C4-2B (cell line): ENCODE measurements around the gene AHCYL2.
A peak's percentile ranks its signal among the peaks of the same experiment; 100 is the strongest.

Source experiments
- H3K27ac ChIP-seq: fragments of 450-650 bp; 2 replicates; pipeline ENCODE4 v1.5.1; 2017
- ZFX ChIP-seq: fragments of 450-650 bp; IDR thresholded peaks from 2 replicates; pipeline ENCODE4 v1.6.1; 2017
- TF ChIP-seq, protein P1 (sequence below): fragments of 450-650 bp; conservative IDR thresholded peaks from 2 replicates; pipeline ENCODE4 v1.5.1; 2017; ENCODE audit warnings: mild to moderate bottlenecking

AHCYL2 gene

DNA sequence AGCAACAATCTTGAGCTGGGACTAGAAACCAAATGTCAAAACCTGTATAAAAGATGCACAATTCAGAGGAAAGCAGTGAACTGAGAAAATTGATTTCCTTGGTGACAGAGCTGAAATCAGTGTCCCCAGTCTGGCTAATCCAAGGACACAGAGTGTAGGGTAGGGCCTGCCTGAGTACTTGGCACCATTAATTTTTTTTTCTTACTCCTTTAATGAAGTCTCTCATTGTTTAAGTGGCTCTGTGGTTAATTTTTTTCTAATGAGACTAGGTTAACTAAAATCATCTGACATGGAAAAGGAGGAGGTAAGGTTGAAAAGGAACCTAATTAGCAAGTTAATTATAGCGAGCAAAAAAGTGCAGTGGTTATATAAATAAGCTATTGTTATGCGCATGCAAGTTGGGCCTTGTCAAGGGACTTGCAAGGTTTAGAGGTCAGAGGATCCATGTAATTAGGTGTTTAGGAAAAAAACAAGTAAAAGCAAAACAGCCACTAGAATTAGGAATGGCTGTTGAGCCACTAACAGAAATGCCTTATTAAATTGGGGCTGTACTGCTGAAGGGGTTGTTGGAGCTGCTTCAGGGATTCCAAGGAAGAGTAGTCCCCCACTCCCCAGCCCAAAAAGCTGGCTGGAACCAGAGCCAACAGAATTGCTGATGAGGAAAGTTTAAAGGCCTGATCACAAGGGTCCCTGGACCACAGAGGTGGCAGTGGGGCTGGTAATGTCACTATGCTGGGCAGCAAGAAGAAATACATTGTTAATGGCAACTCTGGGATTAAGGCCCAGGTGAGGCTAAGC is 150.5 kb downstream of the AHCYL2 start:
- H3K27ac ChIP-seq = no peak overlapping the region

DNA sequence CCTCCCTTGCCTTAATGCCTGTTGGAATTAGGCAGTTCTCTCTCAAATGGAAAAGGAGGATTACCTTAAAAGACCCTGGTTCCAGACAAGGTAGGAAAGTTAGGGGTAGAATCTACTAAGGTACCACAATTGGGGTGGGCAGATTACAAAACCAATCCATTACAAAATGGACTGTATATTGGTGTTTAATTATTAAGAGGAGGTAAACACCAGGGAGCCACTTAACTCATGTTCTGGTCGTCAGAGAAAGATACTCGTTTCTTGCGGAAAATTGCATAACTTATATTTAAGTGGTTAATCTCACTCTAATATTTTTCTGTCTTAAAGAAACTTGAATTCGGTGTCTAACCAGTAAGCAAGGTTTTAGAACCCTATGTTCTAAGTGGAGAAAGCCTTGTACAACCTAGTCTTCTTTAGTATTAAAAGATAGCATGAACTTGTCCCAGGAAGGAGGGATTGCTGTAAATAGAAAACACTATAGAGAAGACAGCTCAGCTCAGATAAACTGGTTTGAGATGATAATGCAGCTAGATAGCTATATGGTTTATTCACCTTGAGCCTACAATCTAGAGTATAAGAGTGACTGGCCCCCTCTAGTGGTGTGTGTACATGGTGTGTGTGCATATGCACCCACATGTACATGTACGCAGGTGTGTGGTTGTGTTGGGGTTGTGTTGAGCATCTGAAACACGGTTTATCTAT is 151.4 kb downstream of the AHCYL2 start:
- TF ChIP-seq, protein P1, sequence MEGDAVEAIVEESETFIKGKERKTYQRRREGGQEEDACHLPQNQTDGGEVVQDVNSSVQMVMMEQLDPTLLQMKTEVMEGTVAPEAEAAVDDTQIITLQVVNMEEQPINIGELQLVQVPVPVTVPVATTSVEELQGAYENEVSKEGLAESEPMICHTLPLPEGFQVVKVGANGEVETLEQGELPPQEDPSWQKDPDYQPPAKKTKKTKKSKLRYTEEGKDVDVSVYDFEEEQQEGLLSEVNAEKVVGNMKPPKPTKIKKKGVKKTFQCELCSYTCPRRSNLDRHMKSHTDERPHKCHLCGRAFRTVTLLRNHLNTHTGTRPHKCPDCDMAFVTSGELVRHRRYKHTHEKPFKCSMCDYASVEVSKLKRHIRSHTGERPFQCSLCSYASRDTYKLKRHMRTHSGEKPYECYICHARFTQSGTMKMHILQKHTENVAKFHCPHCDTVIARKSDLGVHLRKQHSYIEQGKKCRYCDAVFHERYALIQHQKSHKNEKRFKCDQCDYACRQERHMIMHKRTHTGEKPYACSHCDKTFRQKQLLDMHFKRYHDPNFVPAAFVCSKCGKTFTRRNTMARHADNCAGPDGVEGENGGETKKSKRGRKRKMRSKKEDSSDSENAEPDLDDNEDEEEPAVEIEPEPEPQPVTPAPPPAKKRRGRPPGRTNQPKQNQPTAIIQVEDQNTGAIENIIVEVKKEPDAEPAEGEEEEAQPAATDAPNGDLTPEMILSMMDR = peak; percentile 93
- no peak for TF ChIP-seq ZFX
- H3K27ac ChIP-seq = no peak overlapping the region

More for the DNA sequence above, 150.5 kb downstream of the AHCYL2 start:
- TF ChIP-seq, protein P1 = no peak
- TF ChIP-seq ZFX = no peak

DNA sequence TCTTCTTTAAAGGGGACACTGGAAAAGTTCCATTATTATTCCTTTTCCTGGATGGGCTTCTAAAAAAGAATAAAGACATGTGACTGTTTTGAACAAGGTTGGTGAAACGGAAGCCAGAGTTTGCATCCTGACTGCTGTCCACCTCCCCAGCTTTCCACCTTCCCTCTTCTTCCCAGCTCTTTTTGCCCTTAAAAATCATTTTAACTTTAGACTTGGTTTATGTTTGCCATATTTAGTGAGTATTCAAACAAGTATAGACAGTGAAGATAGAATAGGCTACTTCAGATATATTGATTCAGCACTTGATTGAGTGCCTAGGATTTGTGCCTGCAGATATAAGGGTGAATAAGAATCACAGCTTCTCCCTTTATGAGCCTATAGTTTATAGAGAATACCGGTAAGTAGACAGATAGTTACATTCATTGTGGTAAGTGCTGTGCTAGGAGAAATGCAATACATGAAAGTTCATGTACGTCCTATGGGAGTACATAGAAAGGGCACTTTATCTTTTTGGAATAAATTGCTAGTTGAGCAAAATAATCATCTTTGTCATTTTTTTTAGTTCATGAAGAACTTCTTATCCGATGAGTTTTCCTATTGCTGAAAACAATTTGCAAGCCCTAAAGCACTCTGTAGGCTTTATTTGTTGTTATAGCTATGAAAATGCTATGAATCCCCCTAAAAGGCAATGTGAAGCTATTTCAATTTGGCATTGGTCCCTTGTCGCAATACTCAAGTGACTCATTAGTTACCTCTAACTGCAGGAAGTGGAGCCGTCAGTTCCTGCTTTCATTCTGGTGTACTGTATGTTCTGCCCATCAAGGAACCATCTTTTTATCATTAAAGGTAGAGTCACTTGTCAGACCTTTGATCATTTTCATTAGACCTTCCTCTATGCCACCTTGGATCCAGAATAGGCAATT is 152.2 kb downstream of the AHCYL2 start:
- TF ChIP-seq, protein P1 = peak; percentile 77
- no peak for TF ChIP-seq ZFX
- no peak overlapping the region for H3K27ac ChIP-seq

DNA sequence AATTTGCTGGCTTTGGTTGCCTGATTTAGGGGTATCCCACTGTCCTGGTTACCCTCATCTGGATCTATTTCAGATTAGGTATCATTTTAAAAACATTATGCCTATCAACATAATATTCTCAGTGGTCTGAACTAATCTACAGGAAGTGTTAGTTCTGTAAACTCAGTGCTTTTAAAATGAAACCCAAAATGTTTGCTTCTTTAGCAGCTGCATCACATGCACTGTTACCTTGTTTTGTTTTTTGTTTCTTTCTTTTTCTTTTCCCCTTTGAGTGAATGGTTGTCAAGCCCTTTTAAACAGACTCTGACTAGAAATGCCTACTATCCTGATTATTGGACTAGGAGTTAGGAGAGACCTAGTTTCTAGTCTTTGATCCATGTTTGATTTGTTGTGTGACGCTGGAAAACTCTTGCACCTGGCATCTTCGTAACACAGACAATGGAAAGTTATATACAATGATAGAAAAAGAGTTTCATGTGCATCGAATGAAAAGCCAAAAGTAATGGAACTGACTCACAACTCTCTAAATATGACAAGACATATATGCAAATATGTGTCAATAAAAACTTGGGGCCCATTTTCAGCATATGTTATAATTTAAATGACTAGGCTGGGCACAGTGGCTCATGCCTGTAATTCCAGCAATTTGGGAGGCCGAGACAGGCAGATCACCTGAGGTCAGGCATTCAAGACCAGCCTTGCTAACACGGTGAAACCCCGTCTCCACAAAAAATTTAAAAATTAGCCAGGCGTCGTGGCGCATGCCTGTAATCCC is 157.1 kb downstream of the AHCYL2 start:
- no peak for TF ChIP-seq ZFX
- TF ChIP-seq, protein P1 = no peak
- H3K27ac ChIP-seq = no peak overlapping the region

DNA sequence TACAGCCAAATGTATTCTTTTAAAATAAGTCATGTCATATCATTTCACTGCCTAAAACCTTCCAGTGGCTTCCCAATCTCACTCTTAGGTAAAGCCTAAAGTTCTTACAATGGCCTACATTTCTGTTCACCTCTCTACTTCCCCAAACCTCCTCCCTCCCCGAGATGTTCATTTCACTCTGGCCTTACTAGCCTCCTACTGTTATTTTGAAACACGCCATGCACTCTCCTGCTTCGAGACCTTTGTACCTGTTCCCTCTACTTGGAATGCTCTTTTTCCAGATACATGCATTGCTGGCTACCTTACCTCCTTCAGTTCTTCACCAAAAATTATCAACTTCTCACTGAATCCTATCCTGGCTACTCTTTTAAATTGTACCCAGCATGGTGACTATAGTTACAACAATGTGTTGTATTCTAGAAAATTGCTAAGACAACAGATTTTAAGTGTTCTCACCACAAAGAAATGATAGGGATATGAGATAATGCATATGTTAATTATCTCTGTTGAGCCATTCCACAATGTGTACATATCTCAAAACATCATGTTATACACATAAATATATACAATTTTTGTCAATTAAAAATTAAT is 158.8 kb downstream of the AHCYL2 start:
- no peak overlapping the region for H3K27ac ChIP-seq
- TF ChIP-seq, protein P1 = no peak
- no peak for TF ChIP-seq ZFX

DNA sequence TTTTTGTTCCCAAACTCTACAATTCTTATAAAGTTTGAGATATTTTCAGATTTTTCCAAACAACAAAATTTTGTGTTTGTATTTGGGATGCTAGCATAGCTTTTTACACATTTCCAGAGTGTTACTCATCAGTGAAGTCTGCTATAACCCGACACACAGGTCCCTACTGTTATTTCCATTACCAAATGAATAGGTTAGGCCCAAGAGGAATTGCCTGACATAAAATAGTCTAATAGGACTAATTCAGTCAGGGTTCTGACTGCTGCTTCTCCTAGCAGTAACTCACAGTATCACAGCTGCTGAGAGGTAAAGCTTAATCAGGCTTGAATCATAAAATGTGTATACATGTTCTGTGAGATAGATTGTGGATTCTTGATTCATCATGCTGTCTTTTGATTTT is 160.3 kb downstream of the AHCYL2 start:
- no peak for TF ChIP-seq ZFX
- TF ChIP-seq, protein P1 = no peak
- H3K27ac ChIP-seq = no peak overlapping the region
